ENCODE results near the gene SMAD6. TPM values are rescaled to one million over a fixed set of nuclear protein-coding genes. Genes with fewer than 3 reads are reported as not detected.
"Not testable (repeated sequence)": the region's sequence is repeated elsewhere in the genome, so short reads cannot be mapped to it uniquely, and the experiment has no call there.

Gene SMAD6
- total RNA-seq, 1 donor from 2014 or later: 3.8 TPM

GRCh38 chr15:66757030-66757429 is 55.0 kb downstream of the SMAD6 start:
- no peak for DNase-seq (ENCODE audit: low read depth in 2 of 2)

- DNase-seq (ENCODE audit: low read depth in 2 of 2): no peak
Observed at GRCh38 chr15:66757521-66757920, 55.5 kb downstream of the SMAD6 start.

GRCh38 chr15:66758217-66758616 is 56.2 kb downstream of the SMAD6 start:
- DNase-seq (ENCODE audit: low read depth in 2 of 2): not testable (repeated sequence)

GRCh38 chr15:66758844-66759243 is 56.8 kb downstream of the SMAD6 start:
- DNase-seq (ENCODE audit: low read depth in 2 of 2): peak in 1 of 2 donors; percentile 31

- no peak for DNase-seq (ENCODE audit: low read depth in 2 of 2)
Observed at GRCh38 chr15:66760097-66760967, 58.3 kb downstream of the SMAD6 start.

GRCh38 chr15:66760968-66761725 is 59.1 kb downstream of the SMAD6 start:
- peak in 1 of 2 donors; percentile 59 for DNase-seq (ENCODE audit: low read depth in 2 of 2)

GRCh38 chr15:66761726-66762595 is 59.9 kb downstream of the SMAD6 start:
- peak in 1 of 2 donors; percentile 50 for DNase-seq (ENCODE audit: low read depth in 2 of 2)

- peak in 1 of 2 donors; percentile 37 for DNase-seq (ENCODE audit: low read depth in 2 of 2)
Observed at GRCh38 chr15:66763186-66764071, 61.4 kb downstream of the SMAD6 start.

- no peak for DNase-seq (ENCODE audit: low read depth in 2 of 2)
Observed at GRCh38 chr15:66764072-66764786, 62.2 kb downstream of the SMAD6 start.

- DNase-seq (ENCODE audit: low read depth in 2 of 2): peak; percentile 59 to 76
Observed at GRCh38 chr15:66765478-66766281, 63.6 kb downstream of the SMAD6 start.

- peak in 1 of 2 donors; percentile 39 for DNase-seq (ENCODE audit: low read depth in 2 of 2)
Observed at GRCh38 chr15:66766282-66767230, 64.5 kb downstream of the SMAD6 start.

- DNase-seq (ENCODE audit: low read depth in 2 of 2): no peak
Observed at GRCh38 chr15:66767240-66767659, 65.2 kb downstream of the SMAD6 start.

GRCh38 chr15:66768987-66769386 is 67.0 kb downstream of the SMAD6 start:
- DNase-seq (ENCODE audit: low read depth in 2 of 2): no peak

- no peak for DNase-seq (ENCODE audit: low read depth in 2 of 2)
Observed at GRCh38 chr15:66770518-66771350, 68.7 kb downstream of the SMAD6 start.

GRCh38 chr15:66771351-66771650 is 69.3 kb downstream of the SMAD6 start:
- DNase-seq (ENCODE audit: low read depth in 2 of 2): no peak

GRCh38 chr15:66772604-66773128 is 70.6 kb downstream of the SMAD6 start:
- no peak for DNase-seq (ENCODE audit: low read depth in 2 of 2)

All from lung microvascular endothelial cell (primary cell).